Gastroesophageal sphincter (tissue), 3 donors: ENCODE measurements around the gene WFDC1.

Experiments
- POLR2A ChIP-seq, 2 donors: fragments of 450-650 bp; IDR thresholded peaks; one replicate each; pipeline ENCODE4 v1.6.1; 2017; ENCODE audit warnings: antibody characterized with exemption in 2 of 2, mild to moderate bottlenecking in 2 of 2, moderate library complexity in 1 of 2
- TF ChIP-seq, protein P1 (sequence below), 4 experiments: fragments of 200-600 bp in 2 of 4; fragments of 450-650 bp in 2 of 4; sonication (generic) in 1 of 4; IDR thresholded peaks; one replicate each; pipeline ENCODE4 v1.5.1; 2017 to 2019; ENCODE audit warnings: antibody characterized with exemption in 4 of 4, mild to moderate bottlenecking in 2 of 4, moderate library complexity in 2 of 4

DNA sequence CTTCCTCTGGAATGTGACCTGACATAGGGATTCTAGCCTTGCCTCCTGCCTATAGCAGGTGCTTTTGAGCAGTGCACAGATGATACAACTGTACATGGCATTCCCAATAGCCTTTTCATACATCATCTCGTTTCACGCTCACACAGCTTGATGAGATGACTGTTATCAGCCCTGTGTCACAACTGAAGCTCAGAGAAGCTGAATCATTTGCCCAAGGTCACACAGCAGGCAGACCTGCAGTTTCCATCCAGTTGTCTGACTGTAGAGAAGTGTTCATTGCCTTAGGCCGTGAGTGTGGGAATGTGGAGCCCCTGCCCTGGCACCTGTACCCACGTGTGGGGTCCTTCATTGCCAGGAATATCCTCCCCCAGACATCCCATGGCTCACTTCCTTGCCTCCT, 20.1 kb downstream of the WFDC1 start:
- TF ChIP-seq POLR2A (IDR thresholded peaks at IDR 0.05), result no peak
- TF ChIP-seq, protein P1, sequence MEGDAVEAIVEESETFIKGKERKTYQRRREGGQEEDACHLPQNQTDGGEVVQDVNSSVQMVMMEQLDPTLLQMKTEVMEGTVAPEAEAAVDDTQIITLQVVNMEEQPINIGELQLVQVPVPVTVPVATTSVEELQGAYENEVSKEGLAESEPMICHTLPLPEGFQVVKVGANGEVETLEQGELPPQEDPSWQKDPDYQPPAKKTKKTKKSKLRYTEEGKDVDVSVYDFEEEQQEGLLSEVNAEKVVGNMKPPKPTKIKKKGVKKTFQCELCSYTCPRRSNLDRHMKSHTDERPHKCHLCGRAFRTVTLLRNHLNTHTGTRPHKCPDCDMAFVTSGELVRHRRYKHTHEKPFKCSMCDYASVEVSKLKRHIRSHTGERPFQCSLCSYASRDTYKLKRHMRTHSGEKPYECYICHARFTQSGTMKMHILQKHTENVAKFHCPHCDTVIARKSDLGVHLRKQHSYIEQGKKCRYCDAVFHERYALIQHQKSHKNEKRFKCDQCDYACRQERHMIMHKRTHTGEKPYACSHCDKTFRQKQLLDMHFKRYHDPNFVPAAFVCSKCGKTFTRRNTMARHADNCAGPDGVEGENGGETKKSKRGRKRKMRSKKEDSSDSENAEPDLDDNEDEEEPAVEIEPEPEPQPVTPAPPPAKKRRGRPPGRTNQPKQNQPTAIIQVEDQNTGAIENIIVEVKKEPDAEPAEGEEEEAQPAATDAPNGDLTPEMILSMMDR (IDR thresholded peaks at IDR 0.05), result no peak
